Hepatocyte (in vitro differentiated cells): Measurements from ENCODE around the gene CTDNEP1.
A peak's percentile ranks its signal among the peaks of the same experiment; 100 is the strongest.

Experiments
- EZH2 ChIP-seq: fragments of 200-600 bp; sonication (generic); IDR thresholded peaks from 2 replicates; pipeline ENCODE4 v1.6.1; 2016; ENCODE audit warnings: antibody characterized with exemption, mild to moderate bottlenecking, borderline replicate concordance
- EZH2phosphoT487 ChIP-seq: fragments of 200-600 bp; sonication (generic); IDR thresholded peaks from one replicate; pipeline ENCODE4 v1.6.1; 2018; ENCODE audit warnings: antibody characterized with exemption, mild to moderate bottlenecking, low read depth, moderate library complexity; ENCODE audit not compliant: unreplicated experiment, severe bottlenecking
- TF ChIP-seq, protein P1 (sequence below): fragments of 200-600 bp; sonication (generic); IDR thresholded peaks from 2 replicates; pipeline ENCODE4 v1.5.1; 2016; ENCODE audit warnings: antibody characterized with exemption, mild to moderate bottlenecking; ENCODE audit not compliant: poor library complexity

GRCh38 chr17:7293816-7294613 lies 42.5 kb upstream of the CTDNEP1 start:
- TF ChIP-seq, protein P1, sequence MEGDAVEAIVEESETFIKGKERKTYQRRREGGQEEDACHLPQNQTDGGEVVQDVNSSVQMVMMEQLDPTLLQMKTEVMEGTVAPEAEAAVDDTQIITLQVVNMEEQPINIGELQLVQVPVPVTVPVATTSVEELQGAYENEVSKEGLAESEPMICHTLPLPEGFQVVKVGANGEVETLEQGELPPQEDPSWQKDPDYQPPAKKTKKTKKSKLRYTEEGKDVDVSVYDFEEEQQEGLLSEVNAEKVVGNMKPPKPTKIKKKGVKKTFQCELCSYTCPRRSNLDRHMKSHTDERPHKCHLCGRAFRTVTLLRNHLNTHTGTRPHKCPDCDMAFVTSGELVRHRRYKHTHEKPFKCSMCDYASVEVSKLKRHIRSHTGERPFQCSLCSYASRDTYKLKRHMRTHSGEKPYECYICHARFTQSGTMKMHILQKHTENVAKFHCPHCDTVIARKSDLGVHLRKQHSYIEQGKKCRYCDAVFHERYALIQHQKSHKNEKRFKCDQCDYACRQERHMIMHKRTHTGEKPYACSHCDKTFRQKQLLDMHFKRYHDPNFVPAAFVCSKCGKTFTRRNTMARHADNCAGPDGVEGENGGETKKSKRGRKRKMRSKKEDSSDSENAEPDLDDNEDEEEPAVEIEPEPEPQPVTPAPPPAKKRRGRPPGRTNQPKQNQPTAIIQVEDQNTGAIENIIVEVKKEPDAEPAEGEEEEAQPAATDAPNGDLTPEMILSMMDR: no peak
- TF ChIP-seq EZH2 (no peak), EZH2phosphoT487 (peak; percentile 27)
